Glutamatergic neuron (in vitro differentiated cells): Measurements from ENCODE around the gene IL1B. TPM values are rescaled to one million over a fixed set of nuclear protein-coding genes. Genes with fewer than 3 reads are reported as not detected.

Experiments used
- DNase-seq: peaks from one replicate; pipeline ENCODE4 v3.0.0; 2022
- H3K27ac Mint-ChIP-seq: one replicate; pipeline ENCODE4 v1.8.0; 2020; ENCODE audit warnings: mild to moderate bottlenecking, mixed read lengths, inconsistent platforms; ENCODE audit not compliant: unreplicated experiment
- H3K27me3 Mint-ChIP-seq: one replicate; pipeline ENCODE4 v1.8.0; 2020; ENCODE audit warnings: mild to moderate bottlenecking, moderate library complexity, mixed read lengths, inconsistent platforms; ENCODE audit not compliant: unreplicated experiment
- H3K36me3 Mint-ChIP-seq: one replicate; pipeline ENCODE4 v1.8.0; 2020; ENCODE audit warnings: mild to moderate bottlenecking, mixed read lengths, inconsistent platforms; ENCODE audit not compliant: unreplicated experiment
- H3K4me1 Mint-ChIP-seq: one replicate; pipeline ENCODE4 v1.8.0; 2020; ENCODE audit warnings: mild to moderate bottlenecking, low read depth, mixed read lengths, inconsistent platforms; ENCODE audit not compliant: unreplicated experiment
- H3K4me3 Mint-ChIP-seq: one replicate; pipeline ENCODE4 v1.8.0; 2020; ENCODE audit warnings: mild to moderate bottlenecking, mixed read lengths, inconsistent platforms; ENCODE audit not compliant: unreplicated experiment
- H3K9me3 Mint-ChIP-seq: one replicate; pipeline ENCODE4 v1.8.0; 2020; ENCODE audit warnings: mild to moderate bottlenecking, moderate library complexity, mixed read lengths, inconsistent platforms; ENCODE audit not compliant: unreplicated experiment
- CTCF ChIP-seq: fragments of 200-600 bp; sonication (generic); IDR thresholded peaks from one replicate; pipeline ENCODE4 v1.5.0; 2021; ENCODE audit not compliant: partially characterized antibody, unreplicated experiment
- long read RNA-seq: library from polyadenylated mRNA; unstranded; transcript quantifications from one replicate; pipeline ENCODE4 v2.0.0, GENCODE V29; 2020; ENCODE audit not compliant: unreplicated experiment
- total RNA-seq: library from RNA; stranded (reverse); fragmentation: NEBNext Ultra II Directional; extraction: Animal tissue kit (Norgen Biotek cat#: 25700); gene quantifications from one replicate; pipeline ENCODE4 v1.2.1, GENCODE V29; 2021; ENCODE audit not compliant: unreplicated experiment

The IL1B gene
- not detected for total RNA-seq
- long read RNA-seq = 0 reads

DNA sequence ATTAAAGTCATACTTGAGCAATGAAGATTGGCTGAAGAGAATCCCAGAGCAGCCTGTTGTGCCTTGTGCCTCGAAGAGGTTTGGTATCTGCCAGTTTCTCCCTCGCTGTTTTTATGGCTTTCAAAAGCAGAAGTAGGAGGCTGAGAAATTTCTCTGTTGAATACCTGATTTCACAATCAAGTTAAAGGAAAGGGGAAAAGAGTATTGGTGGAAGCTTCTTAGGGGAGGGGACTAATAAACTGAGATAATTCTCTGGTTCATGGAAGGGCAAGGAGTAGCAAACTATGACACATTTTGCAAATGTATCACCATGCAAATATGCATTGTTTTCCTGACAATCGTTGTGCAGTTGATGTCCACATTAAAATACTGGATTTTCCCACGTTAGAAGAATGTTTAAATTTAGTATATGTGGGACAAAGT lies at the start of gene IL1B:
Gene IL1B, minus strand, starts transcription at position 85 of the 423 bp plus-strand sequence. CDS start 550 bp downstream, outside the sequence.
- Mint-ChIP-seq H3K4me3 (no peak within 1 kb of the TSS), H3K4me1 (no peaks in the 10 kb centered on the region), H3K36me3 (no peaks in the 10 kb centered on the region), H3K9me3 (no peaks in the 10 kb centered on the region), H3K27ac (no peak within 1 kb of the TSS), H3K27me3 (peaks cover 2% of the 10 kb centered on the region)
- TF ChIP-seq CTCF = no peak
- no peak for DNase-seq

- Mint-ChIP-seq H3K36me3 (no peaks in the 10 kb centered on the region), H3K4me3 (no peak overlapping the region), H3K4me1 (no peaks in the 10 kb centered on the region), H3K27me3 (no peaks in the 10 kb centered on the region), H3K9me3 (no peaks in the 10 kb centered on the region), H3K27ac (no peak overlapping the region)
- DNase-seq = no peak
- TF ChIP-seq CTCF = no peak
These were observed 49.7 kb upstream of the IL1B start for GRCh38 chr2:112886291-112886690.

GRCh38 chr2:112885506-112885902 lies 48.9 kb upstream of the IL1B start:
- no peak overlapping the region for H3K4me3 Mint-ChIP-seq
- no peak for TF ChIP-seq CTCF
- no peaks in the 10 kb centered on the region for H3K36me3 Mint-ChIP-seq
- no peak overlapping the region for H3K27ac Mint-ChIP-seq
- DNase-seq = no peak
- no peaks in the 10 kb centered on the region for H3K27me3 Mint-ChIP-seq
- no peaks in the 10 kb centered on the region for H3K4me1 Mint-ChIP-seq
- no peaks in the 10 kb centered on the region for H3K9me3 Mint-ChIP-seq

DNA sequence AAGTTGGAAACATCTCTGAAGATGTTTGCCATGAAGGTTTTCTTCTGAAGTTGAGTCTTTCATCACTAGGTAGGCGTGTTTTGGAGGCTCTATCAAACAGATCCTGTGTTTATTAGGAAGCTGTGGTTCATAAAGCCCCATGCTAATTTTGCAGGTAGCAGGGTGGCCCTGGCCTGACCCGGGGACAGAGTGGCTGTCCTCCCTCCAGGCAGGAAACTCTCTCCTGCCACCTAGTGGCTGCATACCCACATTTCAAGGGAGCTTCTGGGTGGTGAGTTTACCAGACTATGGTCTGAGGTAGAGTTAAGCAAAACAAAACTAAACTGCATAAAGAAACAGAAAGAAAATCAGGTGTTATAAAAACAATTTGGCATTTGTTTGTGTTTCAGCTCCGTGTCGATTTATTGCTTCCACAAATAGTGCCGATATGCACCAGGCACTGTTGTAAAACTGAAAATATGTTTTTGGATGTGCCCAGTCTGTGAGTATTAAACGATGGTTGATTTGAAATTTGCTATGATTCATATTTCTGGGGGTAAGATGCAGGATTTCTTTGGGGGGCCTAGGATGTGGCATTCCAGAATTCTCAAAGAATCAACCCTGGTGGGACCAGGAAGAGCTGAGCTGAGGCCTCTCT lies 48.4 kb upstream of the IL1B start:
- H3K27ac Mint-ChIP-seq = no peak overlapping the region
- H3K4me3 Mint-ChIP-seq = no peak overlapping the region
- no peaks in the 10 kb centered on the region for H3K27me3 Mint-ChIP-seq
- H3K9me3 Mint-ChIP-seq = no peaks in the 10 kb centered on the region
- H3K36me3 Mint-ChIP-seq = no peaks in the 10 kb centered on the region
- peak; percentile 58 for DNase-seq
- no peaks in the 10 kb centered on the region for H3K4me1 Mint-ChIP-seq
- TF ChIP-seq CTCF = peak; percentile 80

- no peak for TF ChIP-seq CTCF
- no peak overlapping the region for H3K27ac Mint-ChIP-seq
- no peak for DNase-seq
- H3K36me3 Mint-ChIP-seq = no peaks in the 10 kb centered on the region
- peaks cover 2% of the 10 kb centered on the region for H3K9me3 Mint-ChIP-seq
- no peak overlapping the region for H3K4me3 Mint-ChIP-seq
- no peaks in the 10 kb centered on the region for H3K27me3 Mint-ChIP-seq
- no peaks in the 10 kb centered on the region for H3K4me1 Mint-ChIP-seq
These were observed 47.1 kb upstream of the IL1B start for GRCh38 chr2:112883669-112884068.
